Activated naive CD4-positive, alpha-beta T cell treated with Interleukin-2 at 50 U/mL for 16 hours (primary cell): ENCODE data around the gene TBC1D1.
"Not testable (repeated sequence)": the region's sequence is repeated elsewhere in the genome, so short reads cannot be mapped to it uniquely, and the experiment has no call there.

Source experiments
- DNase-seq: peaks from one replicate; pipeline ENCODE4 v3.0.0-alpha.2; 2020

TBC1D1 gene

GRCh38 chr4:38020386-38020785 lies 129.5 kb downstream of the TBC1D1 start:
- DNase-seq = no peak

- not testable (repeated sequence) for DNase-seq
These were observed 130.1 kb downstream of the TBC1D1 start for GRCh38 chr4:38020961-38021360.

GRCh38 chr4:38021751-38022150 lies 130.9 kb downstream of the TBC1D1 start:
- DNase-seq = no peak

- no peak for DNase-seq
These were observed 132.7 kb downstream of the TBC1D1 start for GRCh38 chr4:38023347-38024205.

GRCh38 chr4:38024206-38024509 lies 133.3 kb downstream of the TBC1D1 start:
- no peak for DNase-seq

GRCh38 chr4:38025665-38026064 lies 134.8 kb downstream of the TBC1D1 start:
- DNase-seq = no peak

GRCh38 chr4:38026158-38026740 lies 135.4 kb downstream of the TBC1D1 start:
- DNase-seq = no peak

- DNase-seq = no peak
These were observed 139.1 kb downstream of the TBC1D1 start for GRCh38 chr4:38030023-38030422.

GRCh38 chr4:38034986-38035882 lies 144.3 kb downstream of the TBC1D1 start:
- no peak for DNase-seq

GRCh38 chr4:38036548-38036947 lies 145.7 kb downstream of the TBC1D1 start:
- DNase-seq = no peak

GRCh38 chr4:38037612-38038011 lies 146.7 kb downstream of the TBC1D1 start:
- no peak for DNase-seq

- no peak for DNase-seq
These were observed 149.7 kb downstream of the TBC1D1 start for GRCh38 chr4:38040619-38041018.

- no peak for DNase-seq
These were observed 153.2 kb downstream of the TBC1D1 start for GRCh38 chr4:38044060-38044459.

- DNase-seq = no peak
These were observed 154.6 kb downstream of the TBC1D1 start for GRCh38 chr4:38045289-38045988.

- no peak for DNase-seq
These were observed 156.0 kb downstream of the TBC1D1 start for GRCh38 chr4:38046727-38047489.

GRCh38 chr4:38049545-38050170 lies 158.8 kb downstream of the TBC1D1 start:
- no peak for DNase-seq

- no peak for DNase-seq
These were observed 159.9 kb downstream of the TBC1D1 start for GRCh38 chr4:38050560-38051350.

GRCh38 chr4:38055566-38055965 lies 164.7 kb downstream of the TBC1D1 start:
- no peak for DNase-seq

GRCh38 chr4:38056011-38056685 lies 165.3 kb downstream of the TBC1D1 start:
- DNase-seq = no peak

GRCh38 chr4:38058151-38058550 lies 167.3 kb downstream of the TBC1D1 start:
- DNase-seq = no peak
